ACC112 (cell line): ENCODE measurements around the gene TANC2.
"Not testable (repeated sequence)": the region's sequence is repeated elsewhere in the genome, so short reads cannot be mapped to it uniquely, and the experiment has no call there.

ENCODE experiments used
- H2AFZ ChIP-seq: fragments of 200-600 bp; sonication (generic); one replicate; pipeline ENCODE4 v1.6.0; 2017; ENCODE audit warnings: antibody characterized with exemption, low read length; ENCODE audit not compliant: unreplicated experiment
- H3K27ac ChIP-seq: fragments of 200-600 bp; sonication (generic); 2 replicates; pipeline ENCODE4 v1.5.1; 2014; ENCODE audit warnings: low read depth, mild to moderate bottlenecking, antibody characterized with exemption, low read length, moderate library complexity
- H3K27me3 ChIP-seq: fragments of 200-600 bp; sonication (generic); 2 replicates; pipeline ENCODE4 v1.6.1; 2014; ENCODE audit warnings: mild to moderate bottlenecking, antibody characterized with exemption, low read length, moderate library complexity, mixed read lengths; ENCODE audit not compliant: insufficient read depth
- H3K36me3 ChIP-seq: fragments of 200-600 bp; sonication (generic); 2 replicates; pipeline ENCODE4 v1.6.1; 2016; ENCODE audit warnings: mild to moderate bottlenecking, antibody characterized with exemption, low read length, moderate library complexity, mixed read lengths; ENCODE audit not compliant: insufficient read depth
- H3K4me1 ChIP-seq: fragments of 200-600 bp; sonication (generic); one replicate; pipeline ENCODE4 v1.6.1; 2016; ENCODE audit warnings: low read length, mixed read lengths; ENCODE audit not compliant: insufficient read depth, unreplicated experiment, control insufficient read depth
- H3K4me3 ChIP-seq: fragments of 200-600 bp; sonication (generic); 2 replicates; pipeline ENCODE4 v1.5.1; 2014; ENCODE audit warnings: mild to moderate bottlenecking, low read depth, low read length
- H3K79me2 ChIP-seq: fragments of 200-600 bp; sonication (generic); one replicate; pipeline ENCODE4 v1.6.0; 2016; ENCODE audit warnings: low read length; ENCODE audit not compliant: control insufficient read depth, unreplicated experiment, insufficient read depth

The TANC2 gene

DNA sequence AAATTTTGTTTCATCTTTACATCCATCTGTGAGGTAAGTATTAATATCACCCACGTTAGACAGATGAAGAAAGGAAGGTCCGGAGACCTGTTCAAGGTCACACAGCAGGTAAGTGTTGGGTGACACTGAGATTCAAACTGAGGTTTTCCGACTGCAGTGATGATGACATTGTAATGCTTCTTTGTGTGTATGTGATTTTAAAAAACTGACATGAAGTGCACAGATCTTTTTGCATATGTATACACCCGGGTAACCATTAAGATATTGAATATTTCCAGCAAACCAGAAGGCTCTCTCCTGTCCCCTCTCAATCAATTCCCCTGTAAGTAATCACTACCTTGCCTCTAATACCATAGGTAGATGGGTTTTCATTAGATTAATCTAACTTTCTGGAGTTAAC, 1.5 kb upstream of the TANC2 start:
- Histone ChIP-seq H3K36me3 (no peaks in the 10 kb centered on the region), H3K27me3 (no peaks in the 10 kb centered on the region), H3K4me1 (peaks cover 31% of the 10 kb centered on the region), H2AFZ (no peak overlapping the region), H3K79me2 (peaks cover 31% of the 10 kb centered on the region), H3K27ac (no peak overlapping the region), H3K4me3 (no peak overlapping the region)

- H3K27me3 ChIP-seq, result no peaks in the 10 kb centered on the region
- peaks cover 38% of the 10 kb centered on the region for H3K4me1 ChIP-seq
- H3K27ac ChIP-seq, result peak overlapping the region; percentile 71
- H3K79me2 ChIP-seq, result peaks cover 38% of the 10 kb centered on the region
- no peaks in the 10 kb centered on the region for H3K36me3 ChIP-seq
- peak overlapping the region; percentile 98 for H2AFZ ChIP-seq
- peak overlapping the region; percentile 78 for H3K4me3 ChIP-seq
These were observed 805 bp upstream of the TANC2 start for GRCh38 chr17:62965174-62965685.

GRCh38 chr17:62966426-62967204, 580 bp downstream of the TANC2 start:
- Histone ChIP-seq H3K4me3 (peak overlapping the region; percentile 95), H3K27ac (peak overlapping the region; percentile 74), H3K36me3 (no peaks in the 10 kb centered on the region), H3K4me1 (peaks cover 42% of the 10 kb centered on the region), H2AFZ (peak overlapping the region; percentile 15), H3K79me2 (peaks cover 52% of the 10 kb centered on the region), H3K27me3 (no peaks in the 10 kb centered on the region)

DNA sequence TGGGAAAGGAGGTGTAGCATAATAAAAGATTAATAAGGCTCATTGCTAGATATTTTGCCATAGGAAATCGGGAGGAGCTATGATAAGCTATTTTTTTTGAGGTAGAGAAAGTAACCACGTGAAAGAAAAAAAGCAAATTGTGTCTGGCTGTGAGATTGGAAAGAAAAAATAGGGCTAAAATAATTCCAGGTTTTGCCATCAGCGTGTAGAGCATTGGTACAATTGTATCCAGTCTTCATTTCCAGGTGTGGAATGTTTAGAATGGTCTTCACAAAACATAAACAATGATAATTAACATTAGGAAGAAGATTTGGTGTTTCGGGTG, 1.1 kb downstream of the TANC2 start:
- Histone ChIP-seq H2AFZ (no peak overlapping the region), H3K36me3 (no peaks in the 10 kb centered on the region), H3K4me3 (peak overlapping the region; percentile 95), H3K27ac (peak overlapping the region; percentile 74), H3K27me3 (no peaks in the 10 kb centered on the region), H3K4me1 (peaks cover 42% of the 10 kb centered on the region), H3K79me2 (peaks cover 58% of the 10 kb centered on the region)

GRCh38 chr17:62968445-62968923, 2.4 kb downstream of the TANC2 start:
- Histone ChIP-seq H2AFZ (no peak overlapping the region), H3K4me1 (peaks cover 36% of the 10 kb centered on the region)

DNA sequence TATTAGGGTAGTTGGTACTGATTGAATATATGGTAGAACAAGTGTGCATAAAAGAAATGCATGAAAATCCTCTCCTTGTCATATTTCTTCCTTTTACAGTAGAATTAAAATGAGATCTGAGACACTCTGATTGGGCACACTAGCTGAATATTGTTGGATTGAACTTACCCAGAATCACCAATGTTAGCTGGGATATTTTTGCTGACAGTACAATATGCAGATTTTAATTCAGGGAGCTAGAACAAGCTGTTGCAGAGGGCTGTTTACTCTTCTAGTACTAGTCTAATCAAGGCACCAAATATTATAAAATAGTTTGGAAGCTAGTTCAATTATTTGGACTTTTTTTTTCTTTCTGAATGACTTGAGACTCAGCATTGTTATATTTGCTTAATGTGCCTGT, 4.6 kb downstream of the TANC2 start:
- Histone ChIP-seq H2AFZ (no peak overlapping the region), H3K27ac (no peak overlapping the region), H3K27me3 (no peaks in the 10 kb centered on the region), H3K4me1 (peaks cover 26% of the 10 kb centered on the region), H3K4me3 (no peak overlapping the region), H3K36me3 (0 out of 2 replicates have a peak, but pooled peaks cover 1% of the 10 kb centered on the region), H3K79me2 (peaks cover 92% of the 10 kb centered on the region)

More at GRCh38 chr17:62968445-62968923, 2.4 kb downstream of the TANC2 start:
- H3K27ac ChIP-seq, result peak overlapping the region; percentile 74
- H3K36me3 ChIP-seq, result no peaks in the 10 kb centered on the region
- H3K4me3 ChIP-seq, result peak overlapping the region; percentile 95
- peaks cover 71% of the 10 kb centered on the region for H3K79me2 ChIP-seq
- no peaks in the 10 kb centered on the region for H3K27me3 ChIP-seq

- H3K27me3 ChIP-seq, result no peaks in the 10 kb centered on the region
- H3K36me3 ChIP-seq, result peaks cover 7% of the 10 kb centered on the region
- H3K27ac ChIP-seq, result no peak overlapping the region
- no peak overlapping the region for H3K4me3 ChIP-seq
- H2AFZ ChIP-seq, result no peak overlapping the region
- H3K4me1 ChIP-seq, result peaks cover 25% of the 10 kb centered on the region
- H3K79me2 ChIP-seq, result peaks cover 97% of the 10 kb centered on the region
These were observed 5.8 kb downstream of the TANC2 start for GRCh38 chr17:62971853-62972252.

GRCh38 chr17:62974788-62975187, 8.8 kb downstream of the TANC2 start:
- H3K27me3 ChIP-seq, result no peaks in the 10 kb centered on the region
- H3K36me3 ChIP-seq, result peaks cover 12% of the 10 kb centered on the region
- peaks cover 96% of the 10 kb centered on the region for H3K79me2 ChIP-seq
- H2AFZ ChIP-seq, result no peak overlapping the region
- no peak overlapping the region for H3K27ac ChIP-seq
- peaks cover 13% of the 10 kb centered on the region for H3K4me1 ChIP-seq
- H3K4me3 ChIP-seq, result no peak overlapping the region

DNA sequence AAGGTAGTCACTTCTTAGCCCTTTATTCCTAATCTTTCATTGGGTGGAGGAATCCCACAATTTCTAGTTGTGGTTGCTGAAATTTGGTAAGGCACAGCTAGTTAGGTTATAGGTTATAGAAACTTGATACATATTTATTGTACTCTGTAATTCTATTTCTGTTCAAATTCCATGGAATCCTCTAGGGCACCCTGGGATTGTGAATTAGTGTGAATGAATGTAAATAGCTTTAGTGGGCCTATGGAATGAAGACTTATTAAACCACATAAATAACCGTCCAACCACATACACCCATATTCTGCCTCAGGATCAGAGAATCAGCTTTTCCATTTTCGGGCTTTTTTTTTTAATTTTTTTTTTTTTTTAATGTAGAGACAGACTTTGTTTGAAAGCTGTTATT, 9.2 kb downstream of the TANC2 start:
- no peaks in the 10 kb centered on the region for H3K27me3 ChIP-seq
- H3K27ac ChIP-seq, result no peak overlapping the region
- no peak overlapping the region for H3K4me3 ChIP-seq
- peaks cover 12% of the 10 kb centered on the region for H3K36me3 ChIP-seq
- peaks cover 96% of the 10 kb centered on the region for H3K79me2 ChIP-seq
- H2AFZ ChIP-seq, result no peak overlapping the region
- H3K4me1 ChIP-seq, result peaks cover 9% of the 10 kb centered on the region

GRCh38 chr17:62976643-62977231, 10.7 kb downstream of the TANC2 start:
- H3K27me3 ChIP-seq, H3K27ac ChIP-seq, H3K4me1 ChIP-seq, H3K4me3 ChIP-seq, H2AFZ ChIP-seq: not testable (repeated sequence)
- peaks cover 16% of the 10 kb centered on the region for H3K36me3 ChIP-seq
- peaks cover 96% of the 10 kb centered on the region for H3K79me2 ChIP-seq

GRCh38 chr17:62980842-62981241, 14.8 kb downstream of the TANC2 start:
- Histone ChIP-seq H3K27ac (no peak overlapping the region), H3K79me2 (peaks cover 96% of the 10 kb centered on the region), H2AFZ (no peak overlapping the region), H3K27me3 (no peaks in the 10 kb centered on the region), H3K36me3 (peaks cover 22% of the 10 kb centered on the region), H3K4me1 (no peaks in the 10 kb centered on the region), H3K4me3 (no peak overlapping the region)
